ENCODE measurements around the gene TIMP3. TPM values are rescaled to one million over a fixed set of nuclear protein-coding genes. Genes with fewer than 3 reads are reported as not detected.

TIMP3 gene
- total RNA-seq, 1 donor, result 924 TPM

- peak; percentile 44 for DNase-seq (ENCODE audit: low read depth)
- no peak for TF ChIP-seq CTCF (IDR thresholded peaks at IDR 0.05; ENCODE audit: insufficient read depth, low read depth, low read length)
- peak overlapping the region; percentile 61 for H3K4me3 ChIP-seq (ENCODE audit: low read depth, low read length)
These were observed 440 bp upstream of the TIMP3 start for GRCh38 chr22:32800994-32801536.

GRCh38 chr22:32802237-32802765, 796 bp downstream of the TIMP3 start:
- peak overlapping the region; percentile 80 for H3K4me3 ChIP-seq (ENCODE audit: low read depth, low read length)
- DNase-seq (ENCODE audit: low read depth), result no peak
- TF ChIP-seq CTCF (IDR thresholded peaks at IDR 0.05; ENCODE audit: insufficient read depth, low read depth, low read length), result no peak

- H3K4me3 ChIP-seq (ENCODE audit: low read depth, low read length), result peak overlapping the region; percentile 80
- no peak for TF ChIP-seq CTCF (IDR thresholded peaks at IDR 0.05; ENCODE audit: insufficient read depth, low read depth, low read length)
- peak; percentile 63 for DNase-seq (ENCODE audit: low read depth)
These were observed 1.7 kb downstream of the TIMP3 start for GRCh38 chr22:32803020-32803737.

DNA sequence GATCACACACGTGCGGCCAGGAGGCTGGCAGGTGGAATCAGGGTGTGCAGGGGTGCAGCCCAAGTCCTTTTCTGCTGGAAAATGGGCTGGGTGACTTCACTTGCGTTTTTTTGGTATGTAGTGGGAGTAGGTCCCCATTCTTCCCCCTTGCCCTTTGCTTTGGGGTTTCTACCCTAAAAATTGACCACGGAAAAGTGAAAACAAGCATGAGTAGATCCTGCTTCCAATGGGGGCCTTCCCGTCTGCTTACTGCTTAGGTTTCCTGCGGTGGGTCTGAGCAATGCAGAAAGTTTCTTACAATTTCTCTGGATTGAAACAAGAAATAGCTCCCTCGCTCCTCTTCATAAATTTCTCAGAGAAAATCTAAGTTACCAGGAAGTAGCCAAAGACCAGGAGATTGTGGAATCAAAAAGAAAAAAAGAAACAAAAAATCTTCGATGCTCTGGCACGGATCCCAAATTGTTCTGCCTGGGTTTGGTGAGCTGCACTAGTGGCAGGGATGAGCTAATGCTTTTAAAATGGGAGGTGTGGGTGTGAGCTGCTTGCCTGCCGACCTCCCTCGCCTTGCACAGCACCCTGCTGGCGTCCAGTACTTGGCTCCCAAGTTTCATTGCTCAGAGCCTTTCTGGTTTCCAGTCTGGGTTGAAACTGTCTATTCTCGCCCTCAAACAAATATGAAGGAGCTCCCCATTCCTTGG, 2.4 kb downstream of the TIMP3 start:
- no peak for TF ChIP-seq CTCF (IDR thresholded peaks at IDR 0.05; ENCODE audit: insufficient read depth, low read depth, low read length)
- peak overlapping the region; percentile 80 for H3K4me3 ChIP-seq (ENCODE audit: low read depth, low read length)

GRCh38 chr22:32804531-32805360, 3.2 kb downstream of the TIMP3 start:
- no peak for TF ChIP-seq CTCF (IDR thresholded peaks at IDR 0.05; ENCODE audit: insufficient read depth, low read depth, low read length)
- DNase-seq (ENCODE audit: low read depth), result peak; percentile 52
- H3K4me3 ChIP-seq (ENCODE audit: low read depth, low read length), result peak overlapping the region; percentile 80

More for the DNA sequence above, 2.4 kb downstream of the TIMP3 start:
- peak; percentile 56 for DNase-seq (ENCODE audit: low read depth)

DNA sequence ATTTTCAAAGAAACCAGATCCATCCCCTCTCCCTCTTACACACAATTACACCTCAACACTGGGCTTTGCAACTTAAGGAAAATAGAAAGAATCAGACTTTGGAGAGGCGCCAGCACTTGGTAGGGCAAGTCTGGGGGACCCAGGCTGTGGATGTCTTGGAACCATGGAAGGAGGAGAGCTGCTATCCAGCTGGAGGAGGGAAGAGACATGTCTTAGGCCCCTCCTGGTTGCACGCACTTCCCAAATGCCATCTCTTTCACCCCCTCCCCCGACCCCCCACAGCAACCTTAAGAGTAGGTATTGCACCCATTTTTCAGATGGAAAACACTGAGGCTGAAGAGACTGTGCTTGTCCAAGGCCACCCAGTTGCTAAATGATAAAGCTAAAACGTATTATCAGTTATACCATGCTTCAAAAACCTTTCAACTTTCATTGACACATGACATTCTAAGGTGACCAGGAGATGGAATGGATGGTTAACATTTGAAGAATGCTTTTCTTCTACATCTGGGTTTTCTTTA, 3.9 kb downstream of the TIMP3 start:
- TF ChIP-seq CTCF (IDR thresholded peaks at IDR 0.05; ENCODE audit: insufficient read depth, low read depth, low read length), result no peak
- H3K4me3 ChIP-seq (ENCODE audit: low read depth, low read length), result peak overlapping the region; percentile 80
- peak; percentile 59 for DNase-seq (ENCODE audit: low read depth)

All from fibroblast of villous mesenchyme (primary cell).